ENCODE results near the gene SRSF4.

SRSF4 gene

GRCh38 chr1:29200906-29201594, 19.4 kb upstream of the SRSF4 start:
- DNase-seq = no peak

GRCh38 chr1:29197993-29198392, 16.3 kb upstream of the SRSF4 start:
- no peak for DNase-seq

- peak; percentile 53 to 54 for DNase-seq
Observed at GRCh38 chr1:29197590-29197924, 15.9 kb upstream of the SRSF4 start.

GRCh38 chr1:29196863-29197589, 15.3 kb upstream of the SRSF4 start:
- no peak for DNase-seq

- DNase-seq = peak; percentile 8
Observed at GRCh38 chr1:29195881-29196291, 14.2 kb upstream of the SRSF4 start.

- DNase-seq = no peak
Observed at GRCh38 chr1:29193879-29194455, 12.3 kb upstream of the SRSF4 start.

GRCh38 chr1:29190718-29191117, 9.0 kb upstream of the SRSF4 start:
- DNase-seq = no peak

GRCh38 chr1:29186707-29187106, 5.0 kb upstream of the SRSF4 start:
- no peak for DNase-seq

- DNase-seq = no peak
Observed at GRCh38 chr1:29186252-29186651, 4.6 kb upstream of the SRSF4 start.

- DNase-seq = peak in 1 of 2 experiments; percentile 27
Observed at GRCh38 chr1:29183287-29183686, 1.6 kb upstream of the SRSF4 start.

GRCh38 chr1:29180497-29181412, 945 bp downstream of the SRSF4 start:
- peak; percentile 19 to 45 for DNase-seq

- DNase-seq = peak; percentile 6 to 11
Observed at GRCh38 chr1:29179641-29180184, 2.0 kb downstream of the SRSF4 start.

- DNase-seq = no peak
Observed at GRCh38 chr1:29177022-29177705, 4.5 kb downstream of the SRSF4 start.

GRCh38 chr1:29176576-29176975, 5.1 kb downstream of the SRSF4 start:
- no peak for DNase-seq

- no peak for DNase-seq
Observed at GRCh38 chr1:29172415-29172939, 9.2 kb downstream of the SRSF4 start.

GRCh38 chr1:29171521-29171920, 10.2 kb downstream of the SRSF4 start:
- DNase-seq = no peak

GRCh38 chr1:29171089-29171488, 10.6 kb downstream of the SRSF4 start:
- no peak for DNase-seq

GRCh38 chr1:29169976-29170375, 11.7 kb downstream of the SRSF4 start:
- no peak for DNase-seq

GRCh38 chr1:29167904-29168303, 13.8 kb downstream of the SRSF4 start:
- no peak for DNase-seq

- no peak for DNase-seq
Observed at GRCh38 chr1:29166291-29166878, 15.3 kb downstream of the SRSF4 start.

GRCh38 chr1:29164588-29164987, 17.1 kb downstream of the SRSF4 start:
- DNase-seq = no peak
